Astrocyte (in vitro differentiated cells and primary cell): ENCODE data around the gene DNAH9. TPM values are rescaled to one million over a fixed set of nuclear protein-coding genes. Genes with fewer than 3 reads are reported as not detected.

ENCODE experiments used
- DNase-seq: peaks from one replicate; pipeline ENCODE4 v3.0.0-alpha.2; 2010; ENCODE audit warnings: low read depth
- FAIRE-seq: peaks from 2 replicates; lab custom pipeline; 2011; peaks lifted over from hg19 to GRCh38; lab: Jason Lieb, UNC
- H2AFZ ChIP-seq: 2 replicates; pipeline ENCODE4 v1.6.0; 2012; ENCODE audit warnings: low read depth, low read length, inconsistent platforms
- H3K27ac ChIP-seq: 2 replicates; pipeline ENCODE4 v1.5.1; 2011; ENCODE audit warnings: low read depth, low read length, inconsistent platforms
- H3K27me3 ChIP-seq: 2 replicates; pipeline ENCODE4 v1.6.0; 2011; ENCODE audit warnings: low read length, inconsistent platforms; ENCODE audit not compliant: insufficient read depth
- H3K36me3 ChIP-seq: 2 replicates; pipeline ENCODE4 v1.5.1; 2011; ENCODE audit warnings: low read length, inconsistent platforms; ENCODE audit not compliant: insufficient read depth
- H3K4me1 ChIP-seq: 2 replicates; pipeline ENCODE4 v1.5.1; 2011; ENCODE audit warnings: low read length, inconsistent platforms; ENCODE audit not compliant: insufficient read depth
- H3K4me2 ChIP-seq: 2 replicates; pipeline ENCODE4 v1.6.0; 2012; ENCODE audit warnings: low read length, inconsistent platforms
- H3K4me3 ChIP-seq: 2 replicates; pipeline ENCODE4 v1.5.1; 2011; ENCODE audit warnings: low read depth, mild to moderate bottlenecking, low read length, inconsistent platforms; ENCODE audit not compliant: insufficient read depth
- H3K79me2 ChIP-seq: 2 replicates; pipeline ENCODE4 v1.6.0; 2012; ENCODE audit warnings: mild to moderate bottlenecking, low read length, inconsistent platforms; ENCODE audit not compliant: insufficient read depth
- H3K9ac ChIP-seq: 2 replicates; pipeline ENCODE4 v1.6.0; 2012; ENCODE audit warnings: mild to moderate bottlenecking, low read length, inconsistent platforms
- H3K9me3 ChIP-seq: 2 replicates; pipeline ENCODE4 v1.5.1; 2012; ENCODE audit warnings: low read depth, mild to moderate bottlenecking, low read length, inconsistent platforms; ENCODE audit not compliant: insufficient read depth
- H4K20me1 ChIP-seq: 2 replicates; pipeline ENCODE4 v1.6.0; 2012; ENCODE audit warnings: low read length, inconsistent platforms; ENCODE audit not compliant: insufficient read depth
- H3K27ac Mint-ChIP-seq: one replicate; pipeline ENCODE4 v1.8.0; 2021; ENCODE audit warnings: mild to moderate bottlenecking, mixed read lengths; ENCODE audit not compliant: unreplicated experiment
- H3K27me3 Mint-ChIP-seq: one replicate; pipeline ENCODE4 v1.8.0; 2021; ENCODE audit warnings: low read depth, mixed read lengths; ENCODE audit not compliant: unreplicated experiment
- H3K36me3 Mint-ChIP-seq: one replicate; pipeline ENCODE4 v1.8.0; 2021; ENCODE audit warnings: low read depth, mixed read lengths; ENCODE audit not compliant: unreplicated experiment
- H3K4me1 Mint-ChIP-seq: one replicate; pipeline ENCODE4 v1.8.0; 2021; ENCODE audit warnings: low read depth, mixed read lengths; ENCODE audit not compliant: unreplicated experiment
- H3K4me3 Mint-ChIP-seq: one replicate; pipeline ENCODE4 v1.8.0; 2021; ENCODE audit warnings: mild to moderate bottlenecking, moderate library complexity, mixed read lengths; ENCODE audit not compliant: unreplicated experiment
- H3K9me3 Mint-ChIP-seq: one replicate; pipeline ENCODE4 v1.8.0; 2021; ENCODE audit warnings: mild to moderate bottlenecking, mixed read lengths; ENCODE audit not compliant: unreplicated experiment
- CTCF ChIP-seq: IDR thresholded peaks from 2 replicates; pipeline ENCODE4 v1.5.1; 2011; ENCODE audit warnings: low read depth, mild to moderate bottlenecking, inconsistent platforms, low read length, moderate library complexity; ENCODE audit not compliant: insufficient read depth
- EZH2 ChIP-seq: IDR thresholded peaks from 2 replicates; pipeline ENCODE4 v1.6.1; 2012; ENCODE audit warnings: mild to moderate bottlenecking, low read length, inconsistent platforms; ENCODE audit not compliant: insufficient read depth
- total RNA-seq: library from RNA; stranded (reverse); gene quantifications from 2 replicates; pipeline ENCODE4 v1.2.1, GENCODE V29; 2021

DNAH9 gene
- total RNA-seq, 1 donor from 2014 or later: not detected

DNA sequence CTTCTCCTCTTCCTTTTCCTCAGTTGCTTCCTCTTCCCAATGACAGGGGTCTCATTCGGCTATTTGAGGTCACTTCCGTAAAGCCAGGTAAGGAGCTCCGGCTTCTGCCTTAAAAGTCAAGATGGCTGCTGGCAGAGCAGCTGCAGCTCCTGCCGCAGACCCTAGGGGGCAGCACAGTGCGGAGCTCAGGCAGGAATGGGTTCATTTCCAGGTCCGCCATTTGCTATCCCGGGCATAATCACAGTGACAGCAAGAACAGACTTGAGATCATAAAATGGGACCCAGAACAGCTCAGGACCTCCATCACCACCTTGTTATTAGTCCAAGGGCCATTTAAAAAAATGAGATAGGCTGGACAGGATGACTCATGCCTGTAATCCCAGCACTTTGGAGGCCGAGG, 199.5 kb downstream of the DNAH9 start:
- Histone ChIP-seq H3K36me3 (no peaks in the 10 kb centered on the region), H3K4me2 (no peak overlapping the region), H3K79me2 (no peaks in the 10 kb centered on the region), H4K20me1 (no peaks in the 10 kb centered on the region), H3K9me3 (no peaks in the 10 kb centered on the region), H3K4me3 (no peak overlapping the region), H3K9ac (no peak overlapping the region), H3K27me3 (no peaks in the 10 kb centered on the region), H3K4me1 (no peaks in the 10 kb centered on the region), H3K27ac (no peak overlapping the region), H2AFZ (no peak overlapping the region)
- Mint-ChIP-seq H3K27ac (no peak overlapping the region), H3K27me3 (no peaks in the 10 kb centered on the region), H3K36me3 (no peaks in the 10 kb centered on the region), H3K4me1 (no peaks in the 10 kb centered on the region), H3K4me3 (no peak overlapping the region), H3K9me3 (peaks cover 5% of the 10 kb centered on the region)
- no peak for FAIRE-seq
- TF ChIP-seq EZH2: no peak
- no peak for DNase-seq

DNA sequence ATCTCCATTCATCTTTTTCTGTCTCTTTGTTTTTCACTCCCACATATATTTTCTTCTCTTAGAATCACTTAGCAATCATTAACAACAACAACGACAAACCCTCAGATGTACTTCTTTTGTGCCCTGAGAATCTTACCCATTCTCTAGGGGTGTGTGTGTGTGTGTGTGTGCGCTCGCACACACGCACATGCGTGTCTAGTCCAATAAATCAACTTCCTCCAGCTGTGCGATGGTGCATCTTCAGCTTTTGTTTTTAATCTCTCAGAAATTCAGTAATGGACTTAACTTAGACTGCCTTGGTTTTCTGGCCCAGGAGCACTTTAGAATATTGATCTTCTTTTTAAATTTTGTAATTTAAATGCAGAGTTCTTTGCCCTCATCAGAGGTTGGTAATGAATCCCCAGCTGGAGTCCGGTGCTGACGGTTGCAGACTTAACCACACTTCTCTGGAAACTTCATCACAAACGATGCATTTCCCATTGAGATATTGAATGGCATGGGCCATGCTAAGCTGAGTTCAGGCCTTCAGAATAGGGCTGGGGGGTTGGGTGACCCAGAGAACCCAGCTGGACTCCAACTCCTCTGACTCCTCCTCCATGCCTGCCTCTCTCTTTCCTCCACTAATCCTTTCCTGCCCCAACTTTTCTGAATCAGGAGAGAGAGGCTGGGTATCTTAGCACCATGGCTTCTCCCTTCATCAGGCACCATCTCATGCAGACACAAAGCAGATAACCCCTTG, 205.1 kb downstream of the DNAH9 start:
- Histone ChIP-seq H3K4me3 (no peak overlapping the region), H3K9ac (no peak overlapping the region), H3K9me3 (peaks cover 4% of the 10 kb centered on the region), H3K27me3 (no peaks in the 10 kb centered on the region), H3K79me2 (no peaks in the 10 kb centered on the region), H3K4me1 (no peaks in the 10 kb centered on the region), H3K4me2 (no peak overlapping the region), H3K36me3 (no peaks in the 10 kb centered on the region), H3K27ac (no peak overlapping the region), H4K20me1 (no peaks in the 10 kb centered on the region), H2AFZ (no peak overlapping the region)
- no peak overlapping the region for H3K4me3 Mint-ChIP-seq
- no peak for TF ChIP-seq CTCF
- TF ChIP-seq EZH2: no peak
- H3K9me3 Mint-ChIP-seq: peaks cover 19% of the 10 kb centered on the region
- H3K4me1 Mint-ChIP-seq: no peaks in the 10 kb centered on the region
- no peaks in the 10 kb centered on the region for H3K36me3 Mint-ChIP-seq
- H3K27ac Mint-ChIP-seq: no peak overlapping the region
- H3K27me3 Mint-ChIP-seq: no peaks in the 10 kb centered on the region
- FAIRE-seq (no peak), DNase-seq (no peak)

DNA sequence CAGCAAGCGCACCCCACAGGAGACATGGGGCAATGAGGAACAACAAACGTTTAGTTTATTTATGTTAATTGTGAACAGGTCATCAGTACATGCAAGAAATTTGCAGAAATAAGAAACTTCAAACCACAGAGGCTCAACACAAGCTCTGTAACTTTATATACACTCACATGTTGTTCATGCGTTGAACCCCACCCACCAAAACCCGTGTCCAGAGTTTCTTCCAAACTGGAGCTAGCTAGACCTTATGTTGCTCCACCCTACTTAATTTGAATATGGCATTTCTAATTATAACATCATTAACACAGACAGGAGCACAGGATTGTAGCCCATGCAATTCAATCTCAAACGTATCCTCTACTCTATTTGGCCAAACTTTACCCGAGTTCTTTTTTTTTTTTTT, 206.9 kb downstream of the DNAH9 start:
- Histone ChIP-seq H3K9ac (no peak overlapping the region), H3K9me3 (peaks cover 4% of the 10 kb centered on the region), H3K4me2 (no peak overlapping the region), H3K4me1 (no peaks in the 10 kb centered on the region), H3K79me2 (no peaks in the 10 kb centered on the region), H2AFZ (no peak overlapping the region), H3K4me3 (no peak overlapping the region), H4K20me1 (no peaks in the 10 kb centered on the region), H3K27me3 (no peaks in the 10 kb centered on the region), H3K27ac (no peak overlapping the region), H3K36me3 (no peaks in the 10 kb centered on the region)
- TF ChIP-seq EZH2: no peak
- no peak for TF ChIP-seq CTCF
- no peaks in the 10 kb centered on the region for H3K4me1 Mint-ChIP-seq
- no peak overlapping the region for H3K4me3 Mint-ChIP-seq
- no peaks in the 10 kb centered on the region for H3K36me3 Mint-ChIP-seq
- no peaks in the 10 kb centered on the region for H3K27me3 Mint-ChIP-seq
- FAIRE-seq (no peak), DNase-seq (no peak)
- peaks cover 19% of the 10 kb centered on the region for H3K9me3 Mint-ChIP-seq
- H3K27ac Mint-ChIP-seq: no peak overlapping the region
